Endometrial microvascular endothelial cells (primary cell): ENCODE measurements around the gene PRICKLE1. TPM values are rescaled to one million over a fixed set of nuclear protein-coding genes. Genes with fewer than 3 reads are reported as not detected.
"Not testable (repeated sequence)": the region's sequence is repeated elsewhere in the genome, so short reads cannot be mapped to it uniquely, and the experiment has no call there.

Experiments used
- in situ Hi-C: cut with HindIII; loops from 2 replicates; pipeline ENCODE4 v1.10.0; 2017; ENCODE audit warnings: low sequenced_read_pairs, low pct_unique_long_range_greater_than_20kb; ENCODE audit errors: inconsistent ontology term
- total RNA-seq: library from RNA; depleted of rRNA; stranded (reverse); fragments of >200 nt; gene quantifications from one replicate; pipeline ENCODE4 v1.2.3, GENCODE V29; 2015; ENCODE audit errors: inconsistent ontology term

The PRICKLE1 gene
- total RNA-seq, 1 donor from 2014 or later = 9.8 TPM

- in situ Hi-C loops = no loop called here
Measured at GRCh38 chr12:42568952-42569915, 20.3 kb downstream of the PRICKLE1 start.

DNA sequence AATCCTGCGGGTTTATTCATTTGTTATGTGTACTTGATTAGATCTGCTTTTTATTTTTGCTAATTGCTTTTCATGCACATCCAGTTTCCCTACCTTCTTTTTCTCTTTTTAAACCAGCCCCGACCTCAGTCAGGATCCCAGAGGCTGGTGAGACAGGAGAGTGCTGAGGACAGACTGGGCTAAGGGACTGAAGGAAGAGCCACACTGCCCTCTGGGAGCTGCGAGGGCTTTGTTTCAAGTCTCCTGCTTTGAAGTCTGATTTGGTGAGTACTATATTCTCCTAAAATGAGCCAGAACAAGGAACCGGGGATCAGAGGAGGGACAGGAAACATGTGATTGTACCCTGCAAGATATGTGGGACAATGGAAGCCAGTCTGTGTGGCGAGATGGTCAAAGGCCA lies 23.9 kb downstream of the PRICKLE1 start:
- in situ Hi-C loops = no loop called here

DNA sequence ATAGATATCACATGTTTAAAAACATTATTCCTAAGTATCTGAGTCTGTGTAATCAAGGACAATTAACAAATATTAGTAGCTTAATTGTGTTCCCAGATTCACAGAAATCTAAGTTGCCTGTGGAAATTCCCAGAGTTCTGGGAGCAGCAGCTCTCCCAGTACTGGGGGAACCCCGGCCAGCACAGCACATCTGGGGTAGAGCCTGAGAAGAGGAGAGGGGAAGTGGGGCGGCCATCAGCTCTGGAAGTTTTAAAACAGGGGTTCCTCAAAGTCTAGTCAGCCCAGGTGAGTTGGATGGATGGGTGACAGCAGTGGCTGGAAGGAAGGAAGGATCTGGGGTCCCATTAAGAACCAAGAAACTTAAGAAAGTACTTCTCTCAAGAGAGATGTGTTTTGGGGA lies 24.6 kb downstream of the PRICKLE1 start:
- in situ Hi-C loops = no loop called here

DNA sequence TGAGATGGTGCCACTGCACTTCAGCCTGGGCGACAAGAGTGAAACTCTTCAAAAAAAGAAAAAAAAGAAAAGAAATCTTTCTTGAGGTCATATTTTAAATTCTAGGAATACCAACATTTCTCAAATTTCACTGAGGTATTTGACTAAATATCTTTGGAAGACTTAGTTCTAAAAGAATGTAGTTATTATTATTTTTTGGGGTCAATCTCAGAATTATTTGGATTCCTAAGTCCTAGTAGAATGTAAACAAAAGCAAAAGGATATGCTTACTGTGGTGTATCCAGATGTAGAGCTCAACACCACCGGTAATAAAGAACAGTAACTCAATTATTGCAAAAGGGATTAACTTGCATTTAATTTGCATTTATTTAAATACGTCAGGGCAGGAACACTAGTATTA lies 25.0 kb downstream of the PRICKLE1 start:
- in situ Hi-C loops = no loop called here

- in situ Hi-C loops = no loop called here
Measured at GRCh38 chr12:42560977-42561376, 28.6 kb downstream of the PRICKLE1 start.

DNA sequence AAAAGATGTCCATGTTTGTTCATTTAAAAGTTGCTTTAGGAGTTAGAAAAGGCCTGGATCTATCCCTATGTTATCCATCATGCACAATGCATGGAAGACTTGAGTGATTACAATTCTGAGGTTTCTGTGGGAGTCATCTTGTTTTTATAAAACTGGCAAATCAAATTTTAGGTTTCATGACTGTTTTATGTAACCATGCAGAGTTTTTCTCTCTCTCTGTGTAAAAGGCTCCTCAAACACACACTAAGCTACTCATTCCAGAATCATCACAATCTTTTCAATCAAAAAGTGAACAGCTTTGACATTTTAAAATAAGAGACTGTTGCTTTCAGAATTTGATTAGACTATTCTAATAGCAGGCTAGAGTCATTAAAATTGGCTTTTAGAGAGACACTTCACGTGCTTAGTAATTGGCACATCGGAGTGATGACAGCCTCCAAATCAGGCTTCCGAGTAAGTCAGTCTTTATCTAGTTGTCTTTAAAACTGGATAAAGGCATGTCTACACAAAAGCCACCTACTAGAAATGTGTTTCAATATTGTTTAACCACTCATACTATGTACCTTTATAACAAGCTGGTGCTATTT lies 31.9 kb downstream of the PRICKLE1 start:
- in situ Hi-C loops = no loop called here

DNA sequence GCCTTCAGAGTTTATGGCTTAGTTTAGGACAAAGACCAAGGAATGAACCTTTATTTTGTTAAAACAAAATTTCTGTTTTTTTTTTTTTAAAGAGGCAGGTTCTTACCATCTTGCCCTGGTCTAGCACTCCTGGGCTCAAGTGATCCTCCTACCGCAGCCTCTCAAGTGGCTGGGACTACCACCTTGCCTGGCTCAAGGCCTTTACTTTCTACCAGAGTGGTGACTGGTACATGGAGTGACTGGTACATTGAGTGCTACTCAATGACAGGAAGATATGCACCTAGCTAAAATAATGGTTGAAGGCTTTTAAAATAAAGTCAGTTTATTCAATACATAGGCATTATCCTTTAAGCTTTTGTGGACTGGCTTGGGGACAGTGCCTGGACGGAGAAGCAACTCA lies 32.6 kb downstream of the PRICKLE1 start:
- in situ Hi-C loops = no loop called here

GRCh38 chr12:42552822-42553221 lies 36.7 kb downstream of the PRICKLE1 start:
- in situ Hi-C loops = no loop called here

- in situ Hi-C loops = no loop called here
Measured at GRCh38 chr12:42550800-42551199, 38.7 kb downstream of the PRICKLE1 start.

DNA sequence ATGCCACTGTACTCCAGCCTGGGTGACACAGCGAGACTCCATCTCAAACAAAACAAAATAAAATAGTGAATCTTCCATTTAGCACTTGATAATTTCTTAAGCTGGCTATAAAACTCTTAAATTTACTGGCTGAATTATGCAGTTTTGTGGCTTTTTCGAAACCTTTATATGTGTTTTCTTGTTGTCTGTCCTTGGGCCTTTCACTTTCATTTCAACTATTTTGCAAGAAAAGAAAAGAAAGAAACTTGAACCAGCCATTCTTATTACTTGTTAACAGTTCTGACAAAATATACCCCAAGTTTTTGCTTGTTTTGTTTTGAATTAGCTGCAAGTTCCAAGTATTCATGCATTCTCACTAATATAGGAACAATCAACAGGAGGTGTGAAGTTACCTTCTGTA lies 42.8 kb downstream of the PRICKLE1 start:
- in situ Hi-C loops = no loop called here

DNA sequence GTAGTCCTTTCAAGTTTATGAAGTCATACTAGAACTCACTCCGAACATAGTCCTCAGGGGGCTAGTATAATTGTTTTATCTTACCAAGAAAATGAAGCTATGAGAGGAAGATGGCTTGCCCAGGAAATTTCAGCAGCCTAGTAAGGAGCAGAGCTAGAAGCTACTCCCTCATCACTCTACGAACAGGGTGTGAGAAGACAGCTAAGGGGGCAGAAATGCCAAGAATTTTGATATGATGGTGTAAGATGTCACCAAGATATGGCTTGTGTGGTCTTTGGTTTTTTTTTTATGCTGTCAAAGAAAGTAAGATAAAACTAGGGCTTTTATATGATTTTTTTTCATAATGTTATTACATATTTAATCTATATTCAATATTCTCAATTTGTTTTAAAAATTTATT lies 47.6 kb downstream of the PRICKLE1 start:
- in situ Hi-C loops = no loop called here

DNA sequence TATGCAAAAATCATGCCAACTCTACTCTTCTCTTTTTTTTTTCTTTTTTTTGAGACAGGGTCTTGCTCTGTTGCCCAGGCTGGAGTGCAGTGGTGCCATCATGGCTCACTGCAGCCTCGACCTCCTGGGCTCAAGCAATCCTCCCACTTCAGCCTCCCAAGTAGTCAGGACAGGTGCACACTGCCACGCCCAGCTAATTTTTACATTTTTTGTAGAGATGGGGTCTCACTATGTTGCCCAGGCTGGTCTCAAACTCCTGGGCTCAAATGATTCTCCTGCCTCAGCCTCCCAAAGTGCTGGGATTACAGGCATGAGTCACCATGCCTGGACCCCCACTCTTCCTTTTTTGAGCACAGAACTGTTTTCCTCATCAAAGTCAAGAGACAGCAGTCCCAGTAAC lies 48.2 kb downstream of the PRICKLE1 start:
- in situ Hi-C loops = not testable (repeated sequence)

DNA sequence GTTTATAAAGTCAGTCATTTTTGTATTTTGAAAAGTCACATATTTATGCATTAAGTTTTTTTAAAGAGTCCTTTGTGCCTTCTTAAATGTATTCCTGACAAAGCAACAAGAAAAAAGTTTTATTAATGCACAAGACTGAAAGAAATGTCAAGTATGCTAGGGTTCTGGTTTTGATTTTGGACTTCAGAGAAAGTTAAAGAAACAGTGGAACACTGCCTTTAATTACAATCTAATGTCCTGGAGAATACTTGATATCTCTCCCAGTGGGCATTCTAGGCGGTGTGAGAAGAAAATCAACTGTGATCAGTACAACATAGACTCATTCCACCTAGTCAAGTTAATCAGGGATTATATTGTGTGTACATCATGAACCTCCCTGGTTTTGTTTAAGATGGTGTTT lies 49.9 kb downstream of the PRICKLE1 start:
- in situ Hi-C loops = no loop called here

DNA sequence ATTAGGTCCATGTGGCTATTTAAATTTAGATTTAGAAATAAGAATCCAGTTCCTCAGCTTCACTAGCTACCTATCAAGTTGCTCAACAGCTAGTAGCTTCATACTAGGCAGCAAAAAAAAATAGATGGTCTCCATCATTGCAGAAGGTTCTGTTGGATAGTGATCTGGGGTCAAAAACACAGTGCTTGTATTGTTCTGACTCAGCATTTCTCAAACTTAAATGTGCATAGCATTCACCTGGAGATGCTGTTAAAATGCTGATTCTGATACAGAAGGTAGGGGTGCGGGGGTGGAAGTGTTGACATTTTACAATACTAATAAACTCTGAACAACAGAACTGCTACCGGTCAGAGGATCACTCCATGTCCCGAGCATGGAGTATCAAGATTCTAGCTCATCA lies 51.3 kb downstream of the PRICKLE1 start:
- in situ Hi-C loops = no loop called here

- in situ Hi-C loops = no loop called here
Measured at GRCh38 chr12:42534184-42534838, 55.2 kb downstream of the PRICKLE1 start.

DNA sequence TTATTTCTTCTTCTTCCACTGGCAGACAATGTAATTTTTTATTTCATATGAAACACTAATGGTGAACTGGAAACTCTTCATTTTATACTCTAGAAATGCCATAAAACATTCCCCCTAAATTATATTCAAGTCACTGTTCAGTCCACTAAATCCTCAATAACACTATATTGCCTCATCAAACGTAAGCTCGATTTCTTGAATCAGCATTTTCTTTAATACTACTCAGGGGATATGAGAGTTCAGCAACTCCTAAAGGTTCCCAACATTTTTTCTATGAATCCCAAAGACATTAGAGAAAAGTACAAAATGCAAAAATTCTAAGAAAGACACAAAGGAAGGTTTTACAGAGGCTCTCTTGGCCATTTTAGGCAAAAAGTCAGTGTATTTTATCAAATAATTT lies 59.3 kb downstream of the PRICKLE1 start:
- in situ Hi-C loops = no loop called here

GRCh38 chr12:42525444-42525843 lies 64.1 kb downstream of the PRICKLE1 start:
- in situ Hi-C loops = no loop called here

GRCh38 chr12:42524716-42525115 lies 64.8 kb downstream of the PRICKLE1 start:
- in situ Hi-C loops = no loop called here

DNA sequence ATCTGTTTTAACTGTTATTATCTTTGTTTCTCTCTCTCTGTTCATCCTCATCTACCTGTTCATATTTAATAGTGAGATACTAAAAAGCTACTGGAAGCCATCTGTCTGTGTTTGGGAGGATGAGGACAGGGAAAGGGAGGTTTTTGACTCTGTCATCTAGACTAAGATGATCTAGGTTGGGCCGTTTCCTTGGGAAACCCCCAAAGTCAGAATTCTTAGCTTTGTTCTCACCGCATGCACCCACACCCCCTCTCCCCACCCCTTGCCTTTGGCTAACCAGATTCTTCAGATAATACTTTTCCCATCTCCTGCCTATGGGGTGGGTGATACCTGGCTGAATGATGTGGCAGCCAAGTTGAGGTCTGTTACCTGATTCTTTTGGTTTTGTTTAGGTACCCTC lies 73.0 kb downstream of the PRICKLE1 start:
- in situ Hi-C loops = no loop called here

- in situ Hi-C loops = no loop called here
Measured at GRCh38 chr12:42511656-42512055, 77.9 kb downstream of the PRICKLE1 start.
